GM19193 (cell line): ENCODE measurements around the gene EPB41L4A.

Experiments used
- POLR2A ChIP-seq: IDR thresholded peaks from 4 replicates; pipeline ENCODE4 v1.6.1; 2011; ENCODE audit not compliant: insufficient read depth, insufficient read length; ENCODE audit errors: extremely low read depth

EPB41L4A gene

DNA sequence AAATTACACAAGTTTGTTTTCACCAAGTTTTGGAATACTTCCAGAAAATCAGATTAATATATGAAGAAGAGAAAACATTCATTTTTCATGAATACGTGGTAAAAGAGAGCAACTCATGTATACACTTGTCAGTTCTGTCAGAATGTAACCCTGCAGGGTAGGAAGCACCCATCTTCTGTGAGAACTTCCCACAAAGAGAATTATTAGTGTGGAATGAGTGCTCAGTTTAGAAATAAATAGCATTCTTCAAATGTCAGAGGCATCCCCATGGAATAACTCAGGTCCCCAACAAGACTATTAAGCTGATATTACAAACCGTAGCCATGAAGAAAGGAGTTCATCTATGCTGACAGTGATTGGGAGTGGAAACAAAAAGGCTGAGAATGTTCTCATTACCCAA lies 45.2 kb downstream of the EPB41L4A start:
- TF ChIP-seq POLR2A = no peak

DNA sequence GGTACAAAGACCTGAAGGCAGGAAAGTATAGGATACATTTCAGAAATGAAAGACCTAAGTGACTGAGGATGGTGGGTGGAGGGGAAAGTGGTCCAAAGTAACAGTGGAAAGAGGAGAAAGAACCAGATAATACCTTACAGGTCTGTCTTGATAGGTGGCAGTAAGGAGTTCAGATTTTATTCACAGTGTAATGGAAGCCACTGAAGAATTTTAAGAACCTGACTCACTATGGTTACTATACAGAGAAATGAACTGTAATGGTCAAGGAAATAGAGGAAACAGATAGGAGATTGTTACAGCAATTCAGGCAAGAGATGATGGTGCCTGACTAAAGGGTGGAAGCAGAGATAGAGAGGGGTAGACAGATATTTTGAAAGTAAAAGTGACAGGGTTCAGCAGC lies 46.5 kb downstream of the EPB41L4A start:
- TF ChIP-seq POLR2A = no peak

DNA sequence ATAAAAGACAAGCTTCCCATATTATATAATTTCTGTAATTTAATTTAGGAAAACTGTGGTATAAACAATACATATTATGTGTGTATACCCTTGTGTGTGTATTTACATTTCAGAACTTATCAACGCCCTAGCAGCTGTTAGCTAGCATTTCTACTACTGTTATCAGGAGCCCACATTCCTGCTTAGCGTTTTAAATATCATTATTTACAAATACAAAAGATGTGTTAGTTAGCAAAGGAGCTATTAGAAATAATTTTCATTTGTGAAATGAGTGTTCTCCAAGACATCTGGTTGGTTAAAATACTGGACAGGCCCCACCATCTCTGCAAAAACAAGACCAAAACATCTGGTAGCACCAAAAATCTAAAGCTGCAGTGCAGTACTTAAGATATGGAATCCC lies 48.0 kb downstream of the EPB41L4A start:
- TF ChIP-seq POLR2A = no peak

DNA sequence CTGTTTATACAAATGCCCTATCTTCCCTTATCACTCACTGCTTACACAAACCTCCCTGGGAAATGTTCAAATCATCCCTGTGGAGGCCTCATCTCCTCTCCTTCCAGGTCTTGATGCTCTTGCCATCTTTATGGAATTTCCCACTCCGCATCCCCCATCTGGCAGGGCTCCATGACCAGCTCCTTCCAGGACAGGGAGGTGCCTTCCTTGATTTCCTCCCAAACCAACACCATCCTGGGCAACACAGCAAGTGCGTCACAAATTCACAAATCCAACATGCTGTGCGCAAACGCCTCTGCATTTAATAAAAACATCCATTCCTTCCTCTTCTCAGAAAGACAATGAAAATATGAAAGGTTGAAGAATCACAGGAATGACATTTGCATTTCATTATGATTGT lies 51.7 kb downstream of the EPB41L4A start:
- TF ChIP-seq POLR2A = no peak

DNA sequence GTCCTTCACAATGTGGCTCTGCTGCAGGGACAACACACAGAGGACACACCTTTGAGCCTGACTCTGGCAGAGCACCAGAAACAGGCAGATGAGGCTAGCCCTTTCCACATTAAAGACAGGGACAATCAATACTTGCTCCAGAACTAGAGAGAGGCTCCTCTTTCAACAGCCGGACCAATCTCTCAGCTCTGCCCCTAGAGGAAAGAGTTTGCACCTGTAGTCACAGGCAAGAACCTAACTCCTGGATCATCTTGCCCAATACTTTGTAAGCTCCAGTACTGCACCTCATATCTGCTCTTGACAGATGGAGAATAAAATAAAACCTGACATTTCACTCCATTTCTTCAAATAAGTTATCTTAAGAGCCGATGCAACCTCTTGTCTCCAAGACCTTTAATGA lies 52.1 kb downstream of the EPB41L4A start:
- no peak for TF ChIP-seq POLR2A

DNA sequence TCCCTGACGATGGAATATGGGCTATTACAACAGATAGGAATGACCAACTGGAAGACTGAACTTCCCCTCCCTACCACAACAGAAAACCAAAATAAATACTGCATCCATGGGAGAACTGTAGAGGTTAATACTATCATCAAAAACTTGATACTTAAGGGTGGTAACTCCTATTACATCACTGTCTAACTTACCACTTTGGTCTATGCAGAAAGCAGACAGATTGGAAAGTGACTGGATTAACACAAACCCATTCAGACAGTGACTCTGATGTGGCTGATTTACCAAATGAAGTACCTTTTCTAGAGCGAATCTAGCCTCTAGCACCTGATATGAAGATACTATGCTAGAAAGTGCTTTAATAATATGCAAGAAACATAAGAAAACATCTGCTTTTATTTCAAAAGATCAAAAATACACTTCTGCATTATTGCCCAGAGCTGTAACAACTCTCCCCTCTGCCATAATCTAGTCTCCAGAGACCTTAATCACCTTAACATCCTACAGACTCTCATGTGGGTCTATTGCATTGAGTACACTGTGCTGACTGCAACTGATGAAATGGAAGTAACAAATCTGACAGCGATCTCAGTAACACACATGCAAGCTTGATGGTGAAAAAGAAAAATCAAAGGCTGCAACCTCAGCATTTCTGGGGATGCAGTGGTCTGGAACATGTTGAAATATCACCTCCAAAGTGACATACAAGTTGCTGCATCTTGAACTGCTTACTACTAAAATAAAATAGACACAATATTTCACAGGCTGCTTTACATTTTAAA lies 62.7 kb downstream of the EPB41L4A start:
- no peak for TF ChIP-seq POLR2A

DNA sequence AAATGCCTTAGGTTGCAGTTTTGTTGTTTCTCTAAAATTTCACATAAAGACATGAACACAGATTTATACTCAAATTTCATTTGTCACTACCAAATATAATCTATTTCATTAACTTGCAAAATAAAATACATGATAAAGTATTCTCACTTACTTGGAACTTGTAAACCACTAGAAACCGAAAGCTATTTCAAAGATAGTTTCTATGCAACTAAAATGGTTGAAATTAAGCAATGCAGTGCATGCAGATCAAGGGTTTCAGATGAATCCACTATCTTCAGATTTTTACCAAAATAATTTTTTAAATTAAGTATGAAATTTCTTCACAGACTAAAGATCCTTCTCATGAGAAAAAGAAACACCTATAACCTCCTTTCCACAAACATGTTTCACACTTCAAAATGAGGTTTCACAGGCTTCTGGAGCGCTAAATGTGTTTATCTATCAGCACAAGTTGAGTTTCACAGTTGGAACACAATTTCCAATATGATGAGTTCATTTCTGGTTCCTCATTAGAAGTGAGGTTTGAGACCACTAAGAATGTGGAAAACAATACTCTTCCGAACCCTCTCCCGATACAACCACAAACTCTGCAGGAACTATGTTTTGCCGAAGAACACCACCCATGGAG lies 63.9 kb downstream of the EPB41L4A start:
- TF ChIP-seq POLR2A = no peak

DNA sequence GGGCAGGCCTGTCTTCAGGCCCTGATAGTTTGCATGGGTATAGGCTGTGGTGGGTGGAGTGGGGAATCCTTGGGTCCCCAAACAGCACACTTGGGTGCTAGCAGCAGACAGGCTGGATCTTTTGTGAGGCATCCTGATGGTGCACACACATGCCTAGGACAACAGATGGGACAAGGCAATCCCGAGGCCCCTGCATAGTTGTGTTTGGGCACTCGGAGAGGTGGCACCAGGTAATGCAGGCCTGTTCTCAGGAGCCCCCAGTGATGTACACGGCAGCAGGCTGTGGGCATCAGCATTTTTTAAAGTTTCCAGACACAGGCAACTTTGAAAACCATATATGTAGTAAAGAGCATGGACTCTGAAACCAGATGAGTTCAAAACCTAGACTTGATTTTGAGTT lies 65.4 kb downstream of the EPB41L4A start:
- no peak for TF ChIP-seq POLR2A

DNA sequence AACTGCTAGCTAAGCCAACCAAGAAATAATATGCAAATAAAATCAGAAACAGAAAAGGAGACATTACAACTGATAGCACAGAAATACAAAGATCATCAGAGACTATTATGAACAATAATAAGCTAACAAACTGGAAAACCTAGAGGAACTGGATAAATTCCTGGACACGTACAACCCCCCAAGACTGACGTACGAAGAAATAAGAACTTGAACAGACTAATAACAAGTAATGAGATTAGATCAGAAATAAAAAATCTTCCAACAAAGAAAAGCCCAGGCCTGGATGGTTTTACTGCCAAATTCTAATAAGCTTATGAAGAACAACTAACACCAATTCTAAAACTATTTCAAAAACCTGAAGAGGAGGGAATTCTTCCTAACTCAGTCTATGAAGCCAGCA lies 67.9 kb downstream of the EPB41L4A start:
- TF ChIP-seq POLR2A = no peak

DNA sequence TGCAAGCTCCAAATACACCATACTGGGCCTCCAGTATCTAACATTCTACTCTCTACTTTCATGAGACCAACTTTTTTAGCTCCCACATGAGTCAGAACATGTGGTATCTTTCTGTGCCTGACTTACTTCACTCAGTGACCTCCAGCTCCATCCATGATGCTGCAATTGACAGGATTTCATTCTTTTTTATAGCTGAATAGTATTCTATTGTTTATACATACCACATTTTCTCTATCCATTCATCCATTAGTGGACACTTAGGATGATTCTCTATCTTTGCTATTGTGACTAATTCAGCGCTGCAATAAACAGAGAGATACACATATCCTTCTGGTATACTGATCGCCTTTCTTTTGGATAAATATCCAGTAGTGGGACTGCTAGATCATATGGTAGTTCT lies 68.5 kb downstream of the EPB41L4A start:
- no peak for TF ChIP-seq POLR2A

DNA sequence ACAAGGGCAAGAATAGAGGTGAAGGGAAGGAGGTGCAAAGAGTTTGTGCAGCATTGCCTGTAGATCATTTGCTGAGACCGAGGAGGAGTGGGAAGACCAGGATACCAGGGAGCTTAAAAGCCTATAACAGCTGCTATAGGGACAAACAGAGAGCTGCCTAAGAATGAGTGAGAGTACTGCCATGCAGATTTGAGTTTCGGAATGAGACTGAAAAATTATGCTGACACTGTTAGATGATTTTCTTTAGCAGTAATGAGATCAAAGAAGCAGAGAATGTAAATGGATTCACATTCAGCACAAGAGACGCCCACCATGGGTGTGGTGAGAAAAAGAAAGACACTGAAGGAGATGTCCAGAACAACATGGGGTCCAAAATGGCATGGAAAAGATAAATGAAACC lies 69.7 kb downstream of the EPB41L4A start:
- no peak for TF ChIP-seq POLR2A

DNA sequence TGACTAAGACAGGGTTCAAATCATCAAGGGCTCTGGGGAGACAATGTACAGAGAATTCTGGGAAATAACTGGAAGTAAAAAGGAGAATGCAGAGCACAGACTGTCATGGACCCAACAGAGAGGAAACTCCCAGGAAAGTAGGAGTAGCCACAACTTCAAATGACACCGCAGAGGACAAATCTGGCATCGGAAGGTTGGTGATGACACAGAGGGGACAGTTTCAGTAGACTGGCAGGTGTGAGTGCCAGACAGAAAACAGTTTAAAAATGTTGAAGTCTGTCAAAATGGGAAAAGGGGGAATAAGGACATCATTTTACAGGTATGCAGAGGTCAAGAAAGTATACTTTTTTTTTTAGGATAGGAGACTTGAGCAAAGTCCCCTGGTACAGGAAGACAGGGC lies 70.2 kb downstream of the EPB41L4A start:
- TF ChIP-seq POLR2A = no peak

DNA sequence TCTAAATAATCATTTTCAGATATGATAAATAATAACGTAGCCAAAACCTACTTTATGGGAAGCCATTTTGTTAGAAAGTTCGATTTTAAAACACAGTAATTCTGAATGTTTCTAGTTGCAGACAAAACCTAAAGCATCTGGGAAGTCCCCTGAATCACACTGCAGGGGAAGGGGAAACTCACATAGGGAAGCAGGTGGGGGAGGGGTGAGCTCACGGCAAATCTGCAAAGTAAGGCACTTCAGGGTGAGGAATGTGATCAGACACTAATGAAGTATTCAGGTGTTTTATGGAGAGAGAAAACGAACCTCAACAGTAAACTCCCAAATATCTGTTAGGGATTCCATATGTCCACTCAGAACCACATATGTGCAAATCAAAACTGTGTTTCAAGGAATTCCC lies 70.7 kb downstream of the EPB41L4A start:
- no peak for TF ChIP-seq POLR2A

DNA sequence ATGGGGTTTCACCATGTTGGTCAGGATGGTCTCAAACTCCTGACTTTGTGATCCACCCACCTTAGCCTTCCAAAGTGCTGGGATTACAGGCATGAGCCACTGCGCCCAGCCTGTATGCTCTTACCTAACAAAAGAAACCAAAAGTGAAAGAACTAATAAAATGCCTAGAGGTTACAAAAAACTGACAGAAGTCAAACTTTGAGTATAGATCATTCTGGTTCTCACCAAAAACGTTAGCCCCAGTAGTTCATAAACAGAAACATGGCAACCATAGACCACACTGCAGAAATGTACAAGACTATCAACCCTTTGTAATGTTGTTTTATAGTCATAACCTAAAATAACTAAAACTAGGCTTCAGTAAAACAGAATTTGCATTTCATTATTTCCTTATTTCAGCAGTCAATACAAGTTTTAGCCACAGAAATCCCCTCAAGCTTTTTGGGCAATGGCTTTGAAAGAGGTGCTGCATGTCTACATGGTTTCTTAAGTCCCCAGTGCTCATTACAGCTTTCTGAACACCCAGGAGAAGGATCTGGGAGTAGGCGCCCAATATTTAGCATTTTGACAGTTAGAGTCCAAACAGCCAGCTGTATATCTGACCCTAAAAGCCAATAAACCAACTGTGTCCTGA lies 72.5 kb downstream of the EPB41L4A start:
- no peak for TF ChIP-seq POLR2A

DNA sequence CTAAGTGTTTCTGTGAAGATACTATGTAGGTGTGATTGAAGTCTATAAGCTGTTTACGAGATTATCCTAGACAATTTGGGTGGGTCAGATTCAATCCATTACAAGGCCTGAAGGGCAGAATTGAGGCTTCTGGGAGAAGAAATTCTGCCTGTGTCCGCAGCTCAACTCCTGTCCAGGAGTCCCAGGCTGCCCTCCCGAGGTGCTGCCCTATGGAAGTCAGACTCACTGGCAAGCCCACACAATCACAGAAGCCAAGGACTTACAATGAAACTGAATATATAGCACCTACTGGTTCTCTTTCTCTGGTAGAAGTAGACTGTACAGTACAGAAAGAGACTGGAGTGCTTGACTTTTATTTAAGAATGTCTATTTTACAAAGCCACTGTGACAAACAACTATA lies 74.5 kb downstream of the EPB41L4A start:
- no peak for TF ChIP-seq POLR2A

DNA sequence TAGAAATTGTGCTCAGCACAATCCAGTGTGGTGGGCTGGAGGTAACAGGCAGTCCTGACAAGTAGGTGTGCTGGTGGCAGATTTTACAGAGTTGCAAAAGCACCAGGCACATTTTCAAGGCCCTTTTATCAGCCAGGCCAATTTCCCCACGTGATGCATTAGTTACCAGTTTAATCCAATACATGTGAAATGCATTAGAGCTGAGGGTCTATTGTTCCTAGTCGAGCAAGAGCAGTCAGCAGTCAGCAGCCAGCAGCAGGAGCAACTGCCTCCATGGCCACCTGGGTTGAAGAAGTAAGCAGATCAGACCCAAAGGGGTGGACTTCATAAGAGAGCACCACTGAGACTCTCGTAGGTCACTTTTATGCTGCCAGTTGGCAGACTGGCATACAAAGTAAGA lies 76.7 kb downstream of the EPB41L4A start:
- TF ChIP-seq POLR2A = no peak
